GM12878 (cell line): ENCODE measurements around the gene PLCB2. TPM values are rescaled to one million over a fixed set of nuclear protein-coding genes. Genes with fewer than 3 reads are reported as not detected.

Experiments used
- ATAC-seq: fragments of 200-7000 bp; cut with Tn5 transposase; 3 replicates; pipeline ENCODE4 v1.9.1; 2020; ENCODE audit warnings: mild to moderate bottlenecking, moderate library complexity
- BruUV-seq: library from RNA; stranded (reverse); fragments of 400-500 nt; replicated peaks from 2 replicates; lab custom pipeline; 2021; lab: Mats Ljungman, UMichigan
- CTCF ChIA-PET: fragments of 300-600 bp; sonication (Branson Sonifier 250); formaldehyde crosslinking; extraction: SDS; loops from one replicate; lab custom pipeline; 2021; ENCODE audit warnings: inconsistent platforms; lab: Yijun Ruan, JAX
- POLR2A ChIA-PET: fragments of 350-600 bp; formaldehyde crosslinking; extraction: SDS; loops from one replicate; lab custom pipeline; 2021; ENCODE audit warnings: inconsistent platforms; lab: Charles Lee
- RAD21 ChIA-PET: fragments of 300-600 bp; sonication (Branson Sonifier 250); formaldehyde crosslinking; loops from one replicate; lab custom pipeline; 2023; ENCODE audit warnings: antibody characterized with exemption; ENCODE audit not compliant: unreplicated experiment; lab: Charles Lee
- SMC1A ChIA-PET: fragments of 300-600 bp; sonication (Branson Sonifier 250); formaldehyde crosslinking; loops from one replicate; lab custom pipeline; 2023; ENCODE audit not compliant: unreplicated experiment, uncharacterized antibody; lab: Charles Lee
- DNase-seq: peaks from one replicate; pipeline ENCODE4 v3.0.0-alpha.2; 2011; ENCODE audit warnings: low read depth, low spot score
- FAIRE-seq: peaks from 3 replicates; lab custom pipeline; 2011; peaks lifted over from hg19 to GRCh38; lab: Jason Lieb, UNC
- H2AFZ ChIP-seq: 2 replicates; pipeline ENCODE4 v1.6.0; 2011; ENCODE audit warnings: low read depth, low read length, control low read depth; ENCODE audit not compliant: control insufficient read depth
- H3K27ac ChIP-seq: 2 replicates; pipeline ENCODE4 v1.5.1; 2011; ENCODE audit warnings: control low read depth; ENCODE audit not compliant: control insufficient read depth, insufficient read depth
- H3K27me3 ChIP-seq, 2 experiments: replicated peaks in 1 of 2; 2 replicates each; pipeline versions ENCODE4 v1.6.0 to v1.6.1; 2011; ENCODE audit warnings: low read length in 1 of 2; ENCODE audit not compliant: control insufficient read depth in 2 of 2, insufficient read depth in 2 of 2
- H3K36me3 ChIP-seq, 2 experiments: 2 replicates each; pipeline ENCODE4 v1.5.1; 2011; ENCODE audit warnings: low read length in 1 of 2; ENCODE audit not compliant: control insufficient read depth in 2 of 2, insufficient read depth in 2 of 2
- H3K4me1 ChIP-seq: 2 replicates; pipeline ENCODE4 v1.6.1; 2011; ENCODE audit warnings: mild to moderate bottlenecking, low read length, moderate library complexity, mixed read lengths; ENCODE audit not compliant: control insufficient read depth, insufficient read depth
- H3K4me2 ChIP-seq: 2 replicates; pipeline ENCODE4 v1.6.0; 2011; ENCODE audit warnings: control low read depth; ENCODE audit not compliant: control insufficient read depth, insufficient read depth
- H3K4me3 ChIP-seq: fragments of 200-600 bp; sonication (generic); 2 replicates; pipeline ENCODE4 v1.5.1; 2016
- H3K79me2 ChIP-seq: 2 replicates; pipeline ENCODE4 v1.6.0; 2011; ENCODE audit warnings: low read length; ENCODE audit not compliant: control insufficient read depth, insufficient read depth
- H3K9ac ChIP-seq: 2 replicates; pipeline ENCODE4 v1.8.0; 2011; ENCODE audit warnings: low read length, control low read depth, mixed read lengths; ENCODE audit not compliant: control insufficient read depth, insufficient read depth
- H3K9me3 ChIP-seq: replicated peaks from 3 replicates; pipeline ENCODE4 v1.5.1; 2011; ENCODE audit warnings: mild to moderate bottlenecking, low read length; ENCODE audit not compliant: control insufficient read depth, insufficient read depth
- H4K20me1 ChIP-seq: 2 replicates; pipeline ENCODE4 v1.6.0; 2011; ENCODE audit not compliant: control insufficient read depth, insufficient read depth
- BRCA1 ChIP-seq: IDR thresholded peaks from 2 replicates; pipeline ENCODE4 v1.6.1; 2011; ENCODE audit warnings: low read depth, low read length, improper control_type of control experiment
- CUX1 ChIP-seq: IDR thresholded peaks from 2 replicates; pipeline ENCODE4 v1.6.1; 2012; ENCODE audit warnings: improper control_type of control experiment, low read depth, low read length; ENCODE audit not compliant: insufficient replicate concordance
- EP300 ChIP-seq, 2 experiments: fragments of 150-350 bp in 1 of 2; IDR thresholded peaks; 2 replicates each; pipeline ENCODE4 v1.6.1; 2011 to 2012; ENCODE audit warnings: low read depth in 2 of 2, low read length in 2 of 2, borderline replicate concordance in 1 of 2, improper control_type of control experiment in 1 of 2, inconsistent platforms in 1 of 2; ENCODE audit not compliant: control insufficient read depth in 1 of 2
- FOS ChIP-seq: IDR thresholded peaks from 3 replicates; pipeline ENCODE4 v1.6.1; 2011; ENCODE audit warnings: borderline replicate concordance; ENCODE audit not compliant: insufficient read length; ENCODE audit errors: extremely low read depth
- IRF5 ChIP-seq: fragments of 450-650 bp; IDR thresholded peaks from 2 replicates; pipeline ENCODE4 v1.6.1; 2017; ENCODE audit warnings: borderline replicate concordance
- KAT2A ChIP-seq: conservative IDR thresholded peaks from 2 replicates; pipeline ENCODE4 v1.6.1; 2011; ENCODE audit warnings: low read depth, low read length; ENCODE audit not compliant: control insufficient read depth
- KLF5 ChIP-seq: fragments of 450-650 bp; IDR thresholded peaks from 2 replicates; pipeline ENCODE4 v1.6.1; 2014; ENCODE audit warnings: mild to moderate bottlenecking; ENCODE audit not compliant: partially characterized antibody
- MEF2A ChIP-seq: IDR thresholded peaks from 2 replicates; pipeline ENCODE4 v1.6.1; 2011; ENCODE audit warnings: low read depth, mild to moderate bottlenecking, low read length, moderate library complexity; ENCODE audit not compliant: insufficient read depth
- TCF7 ChIP-seq: IDR thresholded peaks from 2 replicates; pipeline ENCODE4 v1.6.1; 2014; ENCODE audit warnings: antibody characterized with exemption, borderline replicate concordance
- WGBS: methylation state at CpG from one replicate; pipeline ENCODE4 v1.1.6; 2016; ENCODE audit warnings: low lambda C conversion rate; ENCODE audit not compliant: insufficient replicate concordance, insufficient coverage; ENCODE audit errors: missing lambda C conversion rate; 5-methylcytosine and 5-hydroxymethylcytosine counted together
- in situ Hi-C: fragments of 300-500 bp; cut with MboI; formaldehyde crosslinking; loops from 9 replicates; pipeline ENCODE4 v1.14.3; 2018; ENCODE audit warnings: mixed read lengths
- intact Hi-C: fragments of 100-400 bp; cut with micrococcal nuclease; formaldehyde crosslinking; loops from one replicate; pipeline ENCODE4 v1.14.2; 2022; ENCODE audit not compliant: unreplicated experiment
- polyA plus RNA-seq, 11 experiments: library from polyadenylated mRNA; depleted of rRNA in 4 of 11; unstranded in 6 of 11; stranded (reverse) in 5 of 11; fragments of >200 nt; fragmentation: Nextera tagmentation in 4 of 11; fragmentation: Illumina TruSeq in 1 of 11; extraction: Ambion mirVana in 4 of 11; extraction: Trizol in 1 of 11; gene quantifications; 1 replicate in 1 of 11; 2 replicates in 10 of 11; pipeline versions ENCODE4 v1.2.1 to v1.2.3, GENCODE V29; 2011 to 2016; ENCODE audit warnings: inconsistent platforms in 2 of 11, missing spikeins in 2 of 11, low read depth in 1 of 11
- total RNA-seq, 4 experiments: library from RNA; depleted of rRNA in 3 of 4; stranded (reverse); fragments of >200 nt in 3 of 4; fragmentation: Illumina TruSeq in 1 of 4; extraction: Trizol in 1 of 4; gene quantifications; 2 replicates each; pipeline versions ENCODE4 v1.2.1 to v1.2.3, GENCODE V29; 2013 to 2021

The PLCB2 gene
- total and polyA plus RNA-seq, 10 of the 15 experiments (the other 5 are each of a cell fraction or from before 2014, with no cell fraction given) = 1.2 to 39.4 (median 10.7) TPM

GRCh38 chr15:40272485-40273056, 35.2 kb downstream of the PLCB2 start (continued):
- no peak for TF ChIP-seq CUX1

- H3K27ac ChIP-seq = no peak overlapping the region
- 46% methylated on average over 22 of the region's 25 CpGs for WGBS
- H3K4me3 ChIP-seq = no peak overlapping the region
- ATAC-seq = no peak
- H3K27me3 ChIP-seq = no peaks in the 10 kb centered on the region
- no peaks in the 10 kb centered on the region for H3K79me2 ChIP-seq
- no peaks in the 10 kb centered on the region for H3K4me1 ChIP-seq
- ChIA-PET SMC1A (interaction anchor here (1.4 to 6.4 kb wide), 3 partner anchors 54 to 241 kb away, joined by 5 to 98 read pairs (median 55); no protein-coding TSS in a partner anchor), POLR2A (no interaction called here), RAD21 (interaction anchor here (0.8 to 4.5 kb wide), 4 partner anchors 55 to 225 kb away, joined by 3 to 58 read pairs (median 12); no protein-coding TSS in a partner anchor), CTCF (interaction anchor here (1.0 to 11.7 kb wide), 11 partner anchors 17 to 233 kb away, joined by 3 to 296 read pairs (median 15); partner anchors contain the start of genes CCDC9B, PAK6 and SRP14)
- no peak overlapping the region for H3K4me2 ChIP-seq
- no peaks in the 10 kb centered on the region for H3K9me3 ChIP-seq
- H3K36me3 ChIP-seq = no peaks in the 10 kb centered on the region
- no peak for FAIRE-seq
- no peaks in the 10 kb centered on the region for H4K20me1 ChIP-seq
- in situ Hi-C loops = loop anchor here (5.0 to 10.0 kb wide), 4 partner anchors 55 to 487 kb away; partner anchors contain the start of gene FSIP1
- no peak for DNase-seq
- BruUV-seq = no TSS peak
- intact Hi-C loops = loop anchor here (10.0 kb wide), 2 partner anchors 167 to 387 kb away; partner anchors contain the start of gene BMF
- no peak overlapping the region for H2AFZ ChIP-seq
- H3K9ac ChIP-seq = no peak overlapping the region
- no peak for TF ChIP-seq EP300 (IDR thresholded peaks at IDR 0.05; ENCODE audit: borderline replicate concordance in 1 of 2, control insufficient read depth in 1 of 2, low read depth in 2 of 2, low read length in 2 of 2)
- no peak for TF ChIP-seq IRF5
- TF ChIP-seq KLF5 = no peak
- TF ChIP-seq FOS = no peak
- no peak for TF ChIP-seq TCF7
- TF ChIP-seq KAT2A = no peak
- TF ChIP-seq MEF2A = no peak
- no peak for TF ChIP-seq BRCA1
Observed at GRCh38 chr15:40271685-40272484, 35.9 kb downstream of the PLCB2 start.
